Right renal cortex interstitium (tissue), 3 donors: Measurements from ENCODE around the gene ZNF454. TPM values are rescaled to one million over a fixed set of nuclear protein-coding genes. Genes with fewer than 3 reads are reported as not detected.

Source experiments
- DNase-seq, 3 donors: peaks; one replicate each; pipeline ENCODE4 v3.0.0-alpha.2; 2013; ENCODE audit warnings: low read depth in 3 of 3, low spot score in 2 of 3
- polyA plus RNA-seq, 3 donors: library from polyadenylated mRNA; unstranded; fragments of 120-200 nt; gene quantifications; one replicate each; pipeline ENCODE4 v1.2.1, GENCODE V29; 2013; ENCODE audit not compliant: insufficient read length in 3 of 3

Gene ZNF454
- polyA plus RNA-seq, 3 donors, result 5.9 to 6.3 (median 6.0) TPM

DNA sequence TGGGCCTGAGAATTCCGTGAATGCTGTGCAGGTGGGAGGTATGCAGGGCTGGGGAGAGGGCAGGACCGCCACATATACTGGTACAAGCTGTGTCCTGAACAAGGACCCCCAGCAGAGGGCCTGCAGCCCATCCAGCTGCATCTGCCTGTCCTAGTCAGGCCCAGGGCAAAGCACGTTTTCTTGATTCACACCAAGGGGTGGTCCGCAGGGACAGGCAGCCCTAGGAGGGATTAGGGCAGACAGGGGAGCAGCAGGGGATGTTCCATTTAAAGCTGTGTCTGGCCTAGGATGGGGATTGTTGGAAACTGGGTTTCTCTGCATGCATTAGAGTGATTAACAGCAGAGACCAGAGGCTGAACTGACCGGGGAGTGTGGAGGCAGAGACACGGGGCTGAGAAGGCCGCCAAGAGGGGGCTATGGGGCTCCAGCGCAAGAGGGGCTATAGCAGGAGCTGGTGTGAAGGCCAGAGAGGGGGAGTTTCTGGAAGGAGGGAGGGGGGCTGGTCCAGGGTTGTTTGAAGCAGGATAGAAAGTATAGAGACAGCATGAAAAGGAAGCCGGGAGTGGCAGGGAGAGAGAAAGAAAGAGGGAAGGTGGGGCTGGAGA, 51.4 kb downstream of the ZNF454 start:
- DNase-seq, result no peak

DNA sequence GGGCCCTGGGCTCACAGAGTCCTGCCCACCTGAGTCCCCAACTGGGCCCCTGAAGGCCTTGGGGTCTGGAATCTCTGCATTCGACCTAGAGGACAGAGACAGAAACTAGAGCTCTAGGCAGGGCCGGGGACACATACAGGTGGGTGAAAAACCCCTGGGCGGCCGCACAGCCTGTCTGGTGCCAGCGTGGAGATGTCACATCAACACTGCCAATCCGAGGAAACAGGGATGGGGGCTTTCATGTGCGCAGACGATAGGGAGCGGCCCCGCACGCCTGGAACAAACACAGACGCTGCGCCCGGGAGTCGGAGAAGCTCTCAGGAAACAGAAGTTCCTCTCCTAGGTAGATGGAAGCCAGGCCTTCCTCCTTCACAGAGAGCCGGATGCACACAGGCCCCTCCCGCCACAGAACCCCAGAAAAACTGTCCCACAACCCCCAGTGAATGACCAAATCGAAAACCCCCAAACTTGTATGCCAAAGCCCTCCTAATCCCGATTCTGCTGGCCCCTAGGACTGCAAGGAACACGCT, 52.3 kb downstream of the ZNF454 start:
- no peak for DNase-seq

DNA sequence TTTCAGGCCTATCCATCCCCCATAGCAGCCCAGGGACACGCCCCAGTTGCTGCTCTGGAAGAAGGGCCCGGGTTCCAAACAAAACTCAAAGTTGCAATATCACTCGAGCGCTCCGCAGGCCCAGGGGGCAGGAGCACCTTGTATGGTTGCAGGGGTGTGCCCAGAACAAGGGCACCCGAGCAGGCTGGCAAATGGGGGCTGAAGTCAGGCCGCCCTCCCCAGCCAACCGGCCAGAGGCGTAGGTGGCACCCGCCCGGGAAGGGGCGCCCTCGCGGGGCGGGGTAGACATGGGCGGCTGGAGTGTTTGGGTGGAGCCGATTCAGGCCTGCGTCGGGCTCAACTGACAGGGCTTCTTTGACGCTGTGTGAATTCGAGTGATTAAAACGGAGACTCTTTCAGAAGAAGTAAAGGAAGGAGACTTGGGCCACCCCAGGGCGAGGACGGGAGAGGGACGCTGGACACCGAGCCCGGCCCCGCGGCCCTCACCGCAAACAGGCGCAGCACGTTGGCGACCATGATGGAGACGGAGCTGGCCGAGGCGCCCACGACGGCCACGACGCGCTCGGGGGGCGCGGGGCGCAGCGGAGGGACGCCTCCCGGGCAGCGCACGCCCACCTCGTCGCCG, 53.1 kb downstream of the ZNF454 start:
- DNase-seq, result no peak

DNA sequence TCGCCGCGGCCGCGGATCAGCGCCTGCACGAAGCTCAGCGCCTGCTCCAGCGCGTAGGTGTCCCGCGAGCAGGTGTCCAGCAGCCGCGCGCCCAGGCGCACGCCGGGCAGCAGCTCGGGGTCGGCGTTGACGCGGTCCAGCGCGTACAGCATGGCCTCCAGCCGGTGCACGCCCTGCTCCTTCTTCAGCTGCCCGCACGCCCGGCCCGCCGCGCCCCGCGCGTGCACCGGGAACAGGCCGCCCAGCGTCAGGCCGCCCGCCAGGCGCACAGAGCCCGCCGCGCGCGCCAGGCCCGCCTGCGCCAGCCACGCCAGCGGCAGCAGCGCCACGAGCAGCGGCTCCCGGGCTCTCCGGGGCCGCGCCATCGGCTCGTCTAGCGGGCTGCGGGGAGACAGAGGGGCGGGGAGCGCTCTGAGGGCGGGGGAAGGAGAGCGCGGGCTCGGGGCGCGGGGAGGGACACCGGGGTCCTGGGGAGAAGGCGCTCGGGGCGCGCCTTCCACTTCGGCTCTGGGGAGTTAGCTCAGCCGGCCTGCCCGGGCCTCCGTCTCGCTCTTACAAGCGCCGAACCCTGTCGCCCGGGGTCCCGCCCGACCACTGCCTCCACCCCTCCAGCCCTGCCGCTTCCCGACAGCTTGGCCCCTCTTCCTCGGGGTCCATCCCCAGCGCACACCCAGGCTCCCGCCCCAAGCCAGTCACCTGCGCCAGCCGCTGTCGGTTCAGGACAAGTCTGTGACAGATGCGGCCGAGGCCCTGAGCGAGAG, 53.8 kb downstream of the ZNF454 start, which contains the start of gene GRM6:
GRM6 (minus strand) TSS at position 741 of the 761 bp plus-strand sequence; CDS start at position 365, 376 bp downstream.
- no peak for DNase-seq

DNA sequence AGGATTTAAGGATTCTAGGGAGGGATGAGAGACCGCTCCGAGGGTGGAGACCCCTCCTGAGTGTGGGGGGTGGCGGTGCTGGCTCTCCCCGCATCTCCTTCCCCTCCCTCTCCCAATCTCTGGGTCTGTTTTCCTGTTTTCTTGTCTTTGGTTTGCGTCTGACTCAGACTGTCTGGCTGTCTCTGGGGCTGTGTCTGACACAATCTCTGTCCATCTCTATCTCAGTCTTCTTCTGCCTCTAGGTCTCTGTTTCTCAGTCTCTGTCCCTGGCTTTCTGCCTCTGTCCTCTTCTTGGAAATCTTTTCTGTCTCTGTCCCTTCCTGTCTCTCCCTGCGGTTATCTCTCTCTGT, 54.3 kb downstream of the ZNF454 start:
- no peak for DNase-seq

DNA sequence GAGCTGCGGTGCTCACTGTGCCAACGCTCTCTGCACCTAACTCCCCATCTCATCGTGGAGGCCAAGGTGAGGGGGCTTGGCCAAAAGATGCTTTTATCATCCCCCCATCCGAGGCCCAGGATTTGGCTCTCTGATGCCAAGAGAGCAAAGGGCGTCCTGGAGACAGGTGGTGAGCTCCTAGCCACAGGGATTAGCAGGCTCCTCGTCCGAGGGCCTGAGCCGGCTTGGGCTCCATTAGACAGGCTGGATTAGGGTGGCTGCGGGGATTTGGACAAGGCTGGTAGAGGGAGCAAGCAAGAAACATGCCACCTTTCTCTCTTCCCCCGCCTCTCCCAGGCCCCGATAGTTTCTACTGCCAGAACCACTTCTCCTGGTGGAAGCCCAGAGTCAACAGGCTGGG, 55.2 kb downstream of the ZNF454 start:
- no peak for DNase-seq

DNA sequence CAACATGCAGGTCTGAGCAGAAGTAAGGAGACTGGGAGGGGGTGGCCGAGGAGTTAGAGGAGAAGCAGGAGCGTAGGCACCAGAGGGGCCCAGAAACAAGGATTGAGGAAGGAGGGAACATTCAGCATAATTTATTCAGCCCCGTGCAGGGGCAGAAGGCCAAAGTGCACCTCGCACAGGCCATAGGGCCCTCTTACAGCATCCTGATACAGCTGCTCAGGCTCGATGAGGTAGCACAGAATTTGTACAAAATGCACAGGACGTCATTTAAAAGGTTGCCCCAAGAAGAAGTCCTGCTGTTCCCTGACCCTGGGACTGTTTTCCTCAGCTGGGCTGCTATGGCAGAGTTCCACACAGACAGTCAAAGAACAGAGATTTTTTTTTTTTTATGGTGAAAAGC, 56.2 kb downstream of the ZNF454 start:
- DNase-seq, result no peak

DNA sequence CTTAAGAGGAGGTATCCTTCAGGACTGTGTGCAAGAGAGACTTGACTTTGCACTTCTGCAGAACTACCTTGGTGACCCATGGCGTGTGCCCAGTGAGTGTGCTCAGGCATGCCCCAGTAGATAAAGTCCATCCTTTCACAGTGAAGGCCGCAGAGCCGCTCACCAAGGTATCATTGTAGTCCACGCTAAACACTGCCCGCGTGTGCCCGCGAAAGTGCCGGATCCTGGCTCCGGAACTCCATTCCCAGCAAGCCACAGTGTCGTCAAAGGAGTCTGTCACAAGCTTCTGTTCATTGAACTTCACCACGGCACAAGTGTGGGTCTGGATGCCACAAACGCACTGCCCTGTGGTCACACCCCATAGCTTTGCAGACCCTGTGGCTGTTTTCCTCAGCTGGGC, 57.4 kb downstream of the ZNF454 start:
- no peak for DNase-seq

DNA sequence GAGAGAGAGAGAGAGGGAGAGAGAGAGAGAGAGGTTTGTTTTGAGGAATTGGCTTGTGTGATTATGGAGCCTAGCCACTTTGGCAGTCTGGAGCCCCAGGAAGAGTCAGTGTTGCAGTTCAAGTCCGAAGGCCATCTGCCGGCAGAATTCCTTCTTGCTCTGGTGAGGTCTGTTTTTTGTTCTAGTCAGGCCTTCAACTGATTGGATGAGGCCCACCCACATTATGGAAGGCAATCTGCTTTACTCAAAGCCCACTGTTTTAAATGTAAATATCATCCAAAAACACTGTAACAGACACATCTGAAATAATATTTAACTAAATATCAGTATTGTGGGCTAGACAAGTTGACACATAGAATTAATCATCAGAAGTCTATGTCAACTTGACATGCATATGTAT, 65.6 kb downstream of the ZNF454 start:
- DNase-seq, result no peak

DNA sequence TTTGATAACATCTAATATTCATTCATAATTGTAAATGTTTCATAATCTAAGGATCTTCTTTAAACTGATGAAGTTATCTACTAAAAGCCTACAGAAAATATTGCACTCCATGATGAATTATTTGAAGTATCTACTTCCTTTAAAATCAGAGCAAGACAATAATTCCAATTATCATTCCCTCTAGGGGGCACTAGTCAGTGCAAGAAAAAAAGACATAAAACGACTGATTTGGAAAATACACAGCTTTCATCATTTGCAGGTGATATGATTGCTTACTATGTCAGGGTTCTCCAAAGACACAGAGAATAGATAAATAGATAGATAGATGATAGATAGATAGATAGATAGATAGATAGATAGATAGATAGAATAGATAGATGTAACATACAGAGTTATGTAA, 67.7 kb downstream of the ZNF454 start:
- DNase-seq, result no peak

Other genes starting within 250 kb of the ZNF454 start
- gene ZNF354A, start 210.5 kb upstream of the ZNF454 start, polyA plus RNA-seq, result 10 to 100 TPM; 22.6 to 24.6 (median 22.8) TPM
- gene ZNF354B, start 81.2 kb upstream of the ZNF454 start, polyA plus RNA-seq, result 10 to 100 TPM; 19.2 to 26.1 (median 20.0) TPM
- gene ZFP2, start 45.3 kb upstream of the ZNF454 start, polyA plus RNA-seq, result 1 to 10 TPM; 7.7 to 8.5 (median 8.1) TPM
- gene GRM6, start 54.1 kb downstream of the ZNF454 start, polyA plus RNA-seq, result under 1 TPM; 0.46 to 0.54 (median 0.52) TPM
- gene ZNF879, start 82.6 kb downstream of the ZNF454 start, polyA plus RNA-seq, result 1 to 10 TPM; 8.4 to 9.9 (median 8.8) TPM
- gene ZNF354C, start 119.2 kb downstream of the ZNF454 start, polyA plus RNA-seq, result 10 to 100 TPM; 16.8 to 20.0 (median 18.2) TPM